ENCODE measurements around the gene INIP. TPM values are rescaled to one million over a fixed set of nuclear protein-coding genes. Genes with fewer than 3 reads are reported as not detected.

INIP gene
- total and polyA plus RNA-seq, 9 of the 15 experiments (the other 6 are each of a cell fraction or from before 2014, with no cell fraction given) = 11.9 to 87.9 (median 37.3) TPM

DNA sequence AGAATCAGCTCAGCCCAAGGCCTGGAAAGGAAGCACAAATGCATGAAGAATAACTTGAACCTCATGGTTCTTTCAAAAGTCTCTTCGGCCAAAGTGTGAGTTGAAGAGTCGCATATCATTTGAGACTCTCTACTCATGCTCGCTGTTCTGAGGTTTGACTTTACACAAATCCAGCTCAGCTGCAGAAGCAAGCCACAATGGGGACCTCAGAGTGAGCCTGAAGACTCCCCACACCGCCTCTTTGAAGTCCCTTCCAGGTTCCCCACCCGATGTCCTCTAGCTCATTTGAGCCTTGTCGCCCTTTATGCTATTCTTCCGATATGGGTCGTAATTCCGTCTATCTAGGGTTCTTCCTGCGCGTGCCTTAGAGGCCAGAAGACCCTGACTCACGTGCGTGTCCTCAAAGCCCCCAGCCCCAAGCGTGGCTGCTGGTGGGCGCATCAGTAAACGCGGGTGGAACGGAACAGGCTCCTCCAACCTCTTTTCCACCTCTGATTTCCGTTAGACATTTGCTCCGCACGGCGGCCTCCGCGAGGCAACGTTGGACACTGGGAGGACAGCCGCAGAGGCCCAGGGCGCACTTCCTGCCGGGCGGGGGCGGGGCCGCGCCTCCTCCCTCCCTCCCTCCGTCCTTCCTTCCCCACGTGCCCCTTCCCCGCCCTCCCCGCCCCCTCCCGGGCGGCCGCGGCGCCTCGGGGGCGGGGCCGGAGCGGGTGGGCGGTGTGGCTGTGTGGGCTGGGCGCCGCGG lies 32.3 kb upstream of the INIP start, which contains the start of gene SNX30 (continued):
- TF ChIP-seq SIRT6 (IDR thresholded peaks at IDR 0.05; ENCODE audit: low read depth, low read length) (no peak), RBM34 (IDR thresholded peaks at IDR 0.05; ENCODE audit: borderline replicate concordance, insufficient read depth, low read length) (no peak), BDP1 (IDR thresholded peaks at IDR 0.05; ENCODE audit: insufficient read depth, insufficient read length) (no peak), ZNF165 (CRISPR knock-in tag; IDR thresholded peaks at IDR 0.05; ENCODE audit: borderline replicate concordance) (no peak), SAFB (IDR thresholded peaks at IDR 0.05; ENCODE audit: borderline replicate concordance, low read depth, low read length) (no peak), SMAD1 (IDR thresholded peaks at IDR 0.05; ENCODE audit: low read depth, low read length, partially characterized antibody) (peak; percentile 29), IRF2 (CRISPR knock-in tag; IDR thresholded peaks at IDR 0.05) (no peak), TEAD4 (IDR thresholded peaks at IDR 0.05; ENCODE audit: low read length) (peak; percentile 54; the same call in 1 of the 2 replicates), TEAD4 (CRISPR knock-in tag; IDR thresholded peaks at IDR 0.05; ENCODE audit: borderline replicate concordance) (no peak), JUND (IDR thresholded peaks at IDR 0.05; ENCODE audit: borderline replicate concordance, low read depth, low read length) (peak; percentile 47), JUND (tag; IDR thresholded peaks at IDR 0.05; ENCODE audit: borderline replicate concordance, low read depth, low read length) (no peak; the same call in 2 of the 3 replicates), SRSF7 (optimal IDR thresholded peaks at IDR 0.05; ENCODE audit: low read depth, low read length) (no peak), OTX1 (CRISPR knock-in tag; IDR thresholded peaks at IDR 0.05) (no peak), POLR2AphosphoS2 (IDR thresholded peaks at IDR 0.05; ENCODE audit: low read length) (0 out of 2 replicates have a peak, but pooled peaks have one; percentile 37), TEAD2 (tag; IDR thresholded peaks at IDR 0.05) (no peak), MTA1 (IDR thresholded peaks at IDR 0.05; ENCODE audit: borderline replicate concordance) (no peak), FUS (optimal IDR thresholded peaks at IDR 0.05; ENCODE audit: low read depth, low read length) (no peak), ZNF41 (CRISPR knock-in tag; conservative IDR thresholded peaks at IDR 0.05) (no peak), COPS2 (conservative IDR thresholded peaks at IDR 0.05) (no peak), NFE2L1 (tag; IDR thresholded peaks at IDR 0.05; ENCODE audit: borderline replicate concordance, low read depth) (no peak)
- TF ChIP-seq, protein P1, sequence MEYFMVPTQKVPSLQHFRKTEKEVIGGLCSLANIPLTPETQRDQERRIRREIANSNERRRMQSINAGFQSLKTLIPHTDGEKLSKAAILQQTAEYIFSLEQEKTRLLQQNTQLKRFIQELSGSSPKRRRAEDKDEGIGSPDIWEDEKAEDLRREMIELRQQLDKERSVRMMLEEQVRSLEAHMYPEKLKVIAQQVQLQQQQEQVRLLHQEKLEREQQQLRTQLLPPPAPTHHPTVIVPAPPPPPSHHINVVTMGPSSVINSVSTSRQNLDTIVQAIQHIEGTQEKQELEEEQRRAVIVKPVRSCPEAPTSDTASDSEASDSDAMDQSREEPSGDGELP (CRISPR knock-in tag; IDR thresholded peaks at IDR 0.05; ENCODE audit: borderline replicate concordance) = peak; percentile 71; the same call in 1 of the 2 replicates
- TF ChIP-seq, protein P2, sequence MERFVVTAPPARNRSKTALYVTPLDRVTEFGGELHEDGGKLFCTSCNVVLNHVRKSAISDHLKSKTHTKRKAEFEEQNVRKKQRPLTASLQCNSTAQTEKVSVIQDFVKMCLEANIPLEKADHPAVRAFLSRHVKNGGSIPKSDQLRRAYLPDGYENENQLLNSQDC (CRISPR knock-in tag; IDR thresholded peaks at IDR 0.05) = 0 out of 2 replicates have a peak, but pooled peaks have one; percentile 18
- TF ChIP-seq, protein P3, sequence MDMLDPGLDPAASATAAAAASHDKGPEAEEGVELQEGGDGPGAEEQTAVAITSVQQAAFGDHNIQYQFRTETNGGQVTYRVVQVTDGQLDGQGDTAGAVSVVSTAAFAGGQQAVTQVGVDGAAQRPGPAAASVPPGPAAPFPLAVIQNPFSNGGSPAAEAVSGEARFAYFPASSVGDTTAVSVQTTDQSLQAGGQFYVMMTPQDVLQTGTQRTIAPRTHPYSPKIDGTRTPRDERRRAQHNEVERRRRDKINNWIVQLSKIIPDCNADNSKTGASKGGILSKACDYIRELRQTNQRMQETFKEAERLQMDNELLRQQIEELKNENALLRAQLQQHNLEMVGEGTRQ (CRISPR knock-in tag; IDR thresholded peaks at IDR 0.05) = peak; percentile 79
- TF ChIP-seq, protein P4, sequence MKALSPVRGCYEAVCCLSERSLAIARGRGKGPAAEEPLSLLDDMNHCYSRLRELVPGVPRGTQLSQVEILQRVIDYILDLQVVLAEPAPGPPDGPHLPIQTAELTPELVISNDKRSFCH (CRISPR knock-in tag; IDR thresholded peaks at IDR 0.05) = no peak
- TF ChIP-seq, protein P4 (tag; IDR thresholded peaks at IDR 0.05) = peak; percentile 72; the same call in 1 of the 2 replicates
- TF ChIP-seq, protein P5, sequence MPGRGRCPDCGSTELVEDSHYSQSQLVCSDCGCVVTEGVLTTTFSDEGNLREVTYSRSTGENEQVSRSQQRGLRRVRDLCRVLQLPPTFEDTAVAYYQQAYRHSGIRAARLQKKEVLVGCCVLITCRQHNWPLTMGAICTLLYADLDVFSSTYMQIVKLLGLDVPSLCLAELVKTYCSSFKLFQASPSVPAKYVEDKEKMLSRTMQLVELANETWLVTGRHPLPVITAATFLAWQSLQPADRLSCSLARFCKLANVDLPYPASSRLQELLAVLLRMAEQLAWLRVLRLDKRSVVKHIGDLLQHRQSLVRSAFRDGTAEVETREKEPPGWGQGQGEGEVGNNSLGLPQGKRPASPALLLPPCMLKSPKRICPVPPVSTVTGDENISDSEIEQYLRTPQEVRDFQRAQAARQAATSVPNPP (IDR thresholded peaks at IDR 0.05; ENCODE audit: borderline replicate concordance, insufficient read depth, insufficient read length) = no peak
